Renal pelvis (tissue), 12 donors: ENCODE data around the gene SMIM9. TPM values are rescaled to one million over a fixed set of nuclear protein-coding genes. Genes with fewer than 3 reads are reported as not detected.
"Not testable (repeated sequence)": the region's sequence is repeated elsewhere in the genome, so short reads cannot be mapped to it uniquely, and the experiment has no call there.

Source experiments
- DNase-seq: peaks from one replicate; pipeline ENCODE4 v3.0.0-alpha.2; 2013
- long read RNA-seq, 16 experiments: transcript quantifications; one replicate each; lab custom pipeline, GENCODE V29; 2026
- polyA plus RNA-seq, 3 donors: library from polyadenylated mRNA; unstranded; fragments of 120-200 nt; gene quantifications; one replicate each; pipeline ENCODE4 v1.2.1, GENCODE V29; 2013; ENCODE audit not compliant: insufficient read length in 3 of 3

Gene SMIM9
- polyA plus RNA-seq, result not detected
- long read RNA-seq, donor 1, result 0 reads
- long read RNA-seq, donor 2, result 0 reads
- long read RNA-seq, donor 3, result 0 reads
- long read RNA-seq, donor 4, result 0 reads
- long read RNA-seq, donor 5, result 0 reads
- long read RNA-seq, donor 6, result 0 reads
- long read RNA-seq, donor 7, result 0 reads
- long read RNA-seq, donor 8, result 0 reads
- long read RNA-seq, donor 9, result 0 reads
- long read RNA-seq, donor 10, result 0 reads
- long read RNA-seq, donor 11, result 0 reads
- long read RNA-seq, donor 12, result 0 reads
- long read RNA-seq, donor 13, result 0 reads
- long read RNA-seq, donor 14, result 0 reads
- long read RNA-seq, donor 15, result 0 reads
- long read RNA-seq, donor 16, result 0 reads

DNA sequence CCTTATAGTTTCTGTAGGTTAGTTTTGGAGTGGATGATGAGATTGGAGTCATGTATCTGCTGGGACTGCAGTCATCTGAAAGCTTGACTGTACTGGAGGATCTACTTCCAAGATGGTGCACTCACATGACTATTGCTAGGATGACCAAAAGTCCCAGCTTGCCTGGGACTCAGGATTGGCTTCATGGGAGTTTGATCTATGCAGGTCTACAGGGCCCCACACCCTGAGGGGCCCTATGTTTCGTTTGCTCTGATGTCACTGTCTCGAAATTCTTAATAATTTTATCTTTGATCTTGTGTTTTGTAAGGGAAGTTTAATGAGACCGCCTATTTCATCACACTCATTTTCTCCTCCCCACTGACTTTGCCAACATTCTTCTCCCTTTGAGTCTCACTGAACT lies at the start of gene SMIM9:
TSS of gene SMIM9 (minus strand) at position 101 of the 400 bp plus-strand sequence. CDS start 3,806 bp downstream, outside the sequence.
- no peak for DNase-seq

- DNase-seq, result not testable (repeated sequence)
Observed at GRCh38 chrX:154884069-154884468, 49.6 kb upstream of the SMIM9 start.

GRCh38 chrX:154873329-154873728 lies 38.9 kb upstream of the SMIM9 start:
- DNase-seq, result no peak

- DNase-seq, result not testable (repeated sequence)
Observed at GRCh38 chrX:154868522-154868921, 34.1 kb upstream of the SMIM9 start.

GRCh38 chrX:154855256-154855655 lies 20.8 kb upstream of the SMIM9 start:
- DNase-seq, result no peak

GRCh38 chrX:154850957-154851611 lies 16.6 kb upstream of the SMIM9 start:
- DNase-seq, result no peak

- peak; percentile 8 for DNase-seq
Observed at GRCh38 chrX:154840856-154841255, 6.4 kb upstream of the SMIM9 start.

DNA sequence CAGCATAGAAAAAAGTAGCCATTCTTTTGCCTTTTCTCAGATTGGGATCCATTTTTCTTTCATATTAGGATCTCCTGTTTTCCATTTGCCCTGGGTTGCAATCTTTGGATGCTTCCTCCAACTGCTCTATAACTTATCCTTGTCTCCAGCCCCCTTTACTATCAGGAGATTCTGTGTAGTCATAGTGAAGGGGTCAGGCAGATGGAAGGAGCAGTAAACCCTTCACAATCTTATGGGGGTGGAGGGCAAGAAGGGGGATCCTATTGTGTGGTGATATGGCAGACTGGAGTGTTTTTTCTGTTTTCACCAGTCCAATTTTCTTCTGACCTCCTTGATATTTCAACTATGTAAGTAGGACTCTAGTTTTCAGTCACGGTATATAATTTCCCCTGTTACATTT lies 1.7 kb upstream of the SMIM9 start:
- no peak for DNase-seq

DNA sequence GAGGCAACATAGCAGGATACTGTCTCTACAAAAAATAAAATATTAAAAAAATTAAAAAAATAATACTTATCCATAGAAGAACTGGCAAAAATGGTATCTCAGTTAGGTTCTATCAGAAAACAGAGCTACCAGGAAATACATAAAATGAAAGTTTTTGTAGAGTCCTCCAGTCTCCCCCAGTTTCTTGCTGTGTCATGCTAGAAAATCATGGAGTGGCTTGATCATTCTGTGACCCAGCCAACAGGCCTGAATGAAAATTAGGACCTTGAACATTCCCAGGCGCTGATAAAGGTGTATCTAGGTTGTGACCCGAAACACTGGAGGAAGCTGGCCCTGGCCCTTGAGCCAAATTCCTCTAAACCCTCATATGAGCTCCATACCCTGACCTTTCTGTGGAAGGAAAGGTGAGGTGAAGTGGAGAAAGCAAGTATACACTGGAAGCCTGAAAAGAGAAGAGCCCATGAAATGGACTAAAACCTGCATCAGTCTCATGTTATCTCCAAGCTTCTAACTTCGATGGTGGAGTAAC lies 652 bp downstream of the SMIM9 start:
- DNase-seq, result no peak

- DNase-seq, result no peak
Observed at GRCh38 chrX:154829926-154830442, 4.5 kb downstream of the SMIM9 start.

- DNase-seq, result no peak
Observed at GRCh38 chrX:154829134-154829533, 5.3 kb downstream of the SMIM9 start.

- no peak for DNase-seq
Observed at GRCh38 chrX:154828016-154828408, 6.5 kb downstream of the SMIM9 start.

GRCh38 chrX:154827194-154828015 lies 7.1 kb downstream of the SMIM9 start:
- DNase-seq, result no peak

DNA sequence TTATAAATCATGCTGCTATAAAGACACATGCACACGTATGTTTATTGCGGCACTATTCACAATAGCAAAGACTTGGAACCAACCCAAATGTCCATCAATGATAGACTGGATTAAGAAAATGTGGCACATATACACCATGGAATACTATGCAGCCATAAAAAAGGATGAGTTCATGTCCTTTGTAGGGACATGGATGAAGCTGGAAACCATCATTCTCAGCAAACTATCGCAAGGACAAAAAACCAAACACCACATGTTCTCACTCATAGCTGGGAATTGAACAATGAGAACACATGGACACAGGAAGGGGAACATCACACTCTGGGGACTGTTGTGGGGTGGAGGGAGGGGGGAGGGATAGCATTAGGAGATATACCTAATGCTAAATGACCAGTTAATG lies 8.9 kb downstream of the SMIM9 start:
- DNase-seq, result not testable (repeated sequence)

DNA sequence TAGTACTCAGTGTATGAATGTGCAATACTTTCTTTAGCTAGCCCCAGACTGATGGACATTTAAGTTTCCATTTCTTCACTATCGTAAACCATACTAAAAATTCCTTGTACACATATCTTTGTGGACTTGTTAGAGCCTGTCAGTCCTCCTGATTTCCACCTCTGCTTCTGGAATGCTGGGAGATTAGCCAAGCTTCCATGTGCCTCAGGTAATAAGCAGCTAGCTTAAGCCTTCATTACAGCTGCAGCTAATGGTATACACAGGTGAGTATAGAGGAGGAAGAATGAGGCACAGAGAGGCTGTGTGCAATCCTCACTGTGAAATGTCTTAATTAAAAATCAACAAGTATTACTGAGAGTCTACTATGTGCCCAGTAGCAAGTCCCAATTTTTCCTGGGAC lies 9.8 kb downstream of the SMIM9 start:
- no peak for DNase-seq

GRCh38 chrX:154822029-154822428 lies 12.4 kb downstream of the SMIM9 start:
- no peak for DNase-seq

DNA sequence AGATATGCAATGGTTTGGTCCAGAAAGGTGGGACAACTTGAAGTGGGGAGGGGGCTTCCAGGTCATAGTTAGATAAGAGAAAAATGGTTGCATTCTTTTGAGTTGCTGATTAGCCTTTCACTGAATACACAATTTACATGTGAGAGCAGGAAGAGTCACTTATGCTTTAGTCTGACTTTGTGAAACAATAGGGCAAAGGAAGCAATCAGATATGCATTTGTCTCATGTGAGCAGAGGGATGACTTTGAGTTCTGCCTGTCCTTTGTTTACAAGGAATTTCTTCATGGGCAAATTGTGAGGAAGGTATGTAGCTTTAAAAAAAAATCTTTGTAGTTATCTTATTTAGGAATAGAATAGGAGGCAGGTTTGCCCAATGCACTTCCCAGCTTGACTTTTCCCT lies 12.9 kb downstream of the SMIM9 start:
- DNase-seq, result no peak

- no peak for DNase-seq
Observed at GRCh38 chrX:154819771-154820341, 14.6 kb downstream of the SMIM9 start.

DNA sequence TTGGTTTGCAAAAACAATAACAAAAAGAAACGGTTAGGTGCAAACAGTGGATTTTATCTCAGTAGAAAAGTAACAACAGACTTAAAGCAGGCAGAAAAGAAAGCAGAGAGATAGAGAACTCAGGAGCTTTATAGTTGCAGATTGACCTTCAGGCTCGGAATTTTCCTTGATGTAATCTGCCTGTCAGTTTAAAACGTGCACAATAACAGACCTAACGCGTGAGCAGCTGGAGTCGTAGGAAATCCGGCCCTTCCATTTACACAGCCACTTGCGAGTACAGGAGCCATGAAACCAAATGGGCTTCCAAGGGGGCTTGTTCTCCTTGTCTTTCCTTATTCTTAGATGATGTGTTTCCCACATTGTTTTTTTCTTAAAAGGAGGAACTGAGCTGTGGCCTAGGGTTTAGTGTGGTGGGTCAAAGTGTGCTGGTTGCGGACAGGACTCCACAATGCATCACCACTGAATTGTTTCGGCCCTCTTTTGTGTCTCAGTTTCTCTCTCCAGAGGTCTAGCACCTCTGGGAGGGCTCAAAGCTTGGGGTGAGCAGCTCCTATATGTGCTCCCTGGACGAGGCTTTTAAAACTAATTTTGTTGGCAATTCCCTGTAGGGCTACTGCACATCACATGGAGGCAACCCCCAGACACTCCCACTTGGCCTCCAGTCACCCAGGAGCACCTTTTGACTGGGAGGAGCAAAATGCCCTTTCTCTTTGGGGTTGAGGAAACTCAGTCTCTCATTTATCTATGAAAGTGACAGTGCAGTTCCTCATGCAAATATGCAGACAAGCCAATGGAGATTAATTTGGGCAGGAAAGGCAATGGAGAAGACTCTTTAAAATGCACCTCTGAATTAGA lies 15.3 kb downstream of the SMIM9 start:
- DNase-seq, result no peak

GRCh38 chrX:154817048-154817618 lies 17.3 kb downstream of the SMIM9 start:
- not testable (repeated sequence) for DNase-seq
